ENCODE results near the gene IPO11.
"Not testable (repeated sequence)": the region's sequence is repeated elsewhere in the genome, so short reads cannot be mapped to it uniquely, and the experiment has no call there.

The IPO11 gene

GRCh38 chr5:62608529-62609511 is 196.3 kb downstream of the IPO11 start:
- DNase-seq = no peak

DNA sequence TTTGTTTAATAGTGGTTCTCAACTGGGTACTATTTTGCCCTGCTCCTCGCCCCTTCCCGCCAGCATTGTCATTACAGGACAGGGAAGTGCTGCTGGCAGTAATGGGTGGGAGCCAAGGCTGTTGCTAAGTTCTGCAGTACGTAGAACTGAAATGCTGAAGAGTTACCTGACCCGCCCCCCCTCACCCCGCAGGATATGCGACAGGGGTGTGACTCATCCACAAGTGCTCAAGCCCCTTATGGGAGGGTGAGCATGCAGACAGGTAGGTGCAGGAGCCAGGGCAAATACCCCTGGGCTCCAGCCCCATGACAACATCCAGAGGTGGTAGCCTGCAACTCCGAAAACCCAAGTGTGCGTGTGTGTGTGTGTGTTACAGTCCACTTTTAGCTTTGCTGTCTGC is 201.8 kb downstream of the IPO11 start:
- DNase-seq = peak; percentile 65

DNA sequence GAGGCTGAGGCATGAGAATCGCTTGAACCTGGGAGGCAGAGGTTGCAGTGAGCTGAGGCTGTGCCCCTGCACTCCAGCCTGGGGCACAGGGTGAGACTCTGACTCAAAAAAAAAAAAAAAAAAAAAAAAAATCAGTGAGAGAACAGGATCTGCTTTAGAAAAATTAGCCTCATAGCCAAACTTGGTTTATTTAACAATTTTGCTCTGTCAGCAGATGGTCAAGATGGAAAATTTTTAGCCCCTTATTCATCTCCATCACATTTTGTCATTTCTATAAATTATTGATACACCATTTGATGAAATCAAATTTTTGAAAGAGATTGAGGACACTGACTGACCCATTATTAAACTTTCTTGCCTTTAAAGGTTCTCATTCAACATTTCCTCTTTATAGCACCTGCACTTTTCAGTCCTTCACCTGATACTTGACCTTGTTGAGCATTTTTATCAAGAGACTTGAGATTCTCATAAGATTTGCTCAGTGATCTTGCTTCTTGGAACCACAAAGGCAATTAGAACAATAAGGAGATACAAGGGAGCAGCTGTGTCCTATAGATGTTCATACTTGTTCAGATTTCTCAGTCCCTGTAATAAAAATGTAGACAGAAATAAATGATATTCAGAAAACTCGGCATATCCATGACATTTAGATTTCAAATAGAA is 204.2 kb downstream of the IPO11 start:
- no peak for DNase-seq

DNA sequence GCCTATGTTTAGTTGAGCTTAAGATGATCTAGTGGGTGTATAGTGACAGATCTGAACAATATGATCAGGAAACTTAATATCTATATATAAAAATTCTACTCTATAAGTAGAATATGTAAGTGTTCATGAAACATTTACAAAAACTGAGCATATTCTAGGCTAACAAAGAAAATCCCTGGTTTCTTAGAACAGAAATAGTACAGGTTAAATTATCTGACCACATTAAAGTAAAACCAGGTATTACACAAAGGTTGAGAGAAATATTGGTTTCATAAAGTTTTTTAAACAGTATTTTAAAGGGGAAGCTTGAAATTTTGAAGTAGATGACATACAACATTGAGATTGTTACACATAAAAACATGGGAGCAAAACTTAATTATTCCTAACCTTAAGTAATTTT is 205.4 kb downstream of the IPO11 start:
- DNase-seq = no peak

DNA sequence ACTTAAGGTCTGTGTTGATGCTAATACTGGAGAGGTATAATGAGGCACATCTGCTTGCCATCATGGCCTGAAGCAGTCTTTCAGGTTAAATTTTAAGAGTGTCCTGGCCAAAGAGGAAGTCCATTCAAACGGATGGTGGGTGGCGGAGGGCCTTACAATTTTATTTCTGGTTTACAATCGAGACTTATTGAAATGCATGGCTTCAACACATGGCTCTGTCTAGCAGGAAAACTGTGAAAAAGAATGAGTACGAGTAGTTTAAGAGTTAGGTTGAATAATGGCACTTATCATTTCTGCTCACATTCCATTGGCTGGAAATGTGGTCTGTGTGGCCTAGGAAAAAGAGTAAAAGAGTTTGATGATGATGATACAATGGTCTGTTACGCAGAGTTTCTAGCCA is 208.2 kb downstream of the IPO11 start:
- DNase-seq = no peak

DNA sequence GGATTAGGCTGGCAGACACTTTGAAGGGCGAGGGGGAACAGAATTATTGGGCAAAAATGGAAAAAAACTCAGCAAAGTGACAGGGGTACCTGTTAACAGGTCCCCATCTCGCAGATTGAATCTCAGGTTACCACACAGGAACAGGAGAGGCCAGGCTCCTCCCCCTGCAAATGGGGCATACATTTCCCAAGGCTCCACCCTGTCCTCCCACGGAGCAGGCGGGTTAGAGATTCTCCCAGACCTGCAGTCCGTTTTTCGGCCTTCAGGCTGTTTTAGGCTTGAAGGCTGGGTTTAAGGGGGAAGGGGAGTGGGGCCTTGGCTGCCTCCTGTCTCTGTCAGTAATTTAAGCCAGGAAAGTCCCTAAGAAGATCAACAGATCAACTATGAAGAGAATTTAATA is 208.7 kb downstream of the IPO11 start:
- DNase-seq = peak; percentile 95

- DNase-seq = no peak
Observed at GRCh38 chr5:62623271-62623670, 210.7 kb downstream of the IPO11 start.

DNA sequence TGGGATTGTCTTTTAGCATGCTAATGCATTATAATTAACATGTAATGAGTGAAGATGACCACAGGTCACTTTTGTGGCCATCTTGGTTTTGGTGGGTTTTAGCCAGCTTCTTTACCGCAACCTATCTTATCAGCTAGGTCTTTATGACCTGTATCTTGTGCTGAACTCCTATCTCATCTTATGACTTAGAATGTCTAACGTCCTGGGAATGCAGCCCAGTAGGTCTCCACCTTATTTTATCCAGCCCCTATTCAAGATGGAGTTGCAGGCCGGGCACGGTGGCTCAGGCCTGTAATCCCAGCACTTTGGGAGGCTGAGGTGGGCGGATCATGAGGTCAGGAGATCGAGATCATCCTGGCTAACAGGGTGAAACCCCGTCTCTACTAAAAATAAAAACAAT is 211.9 kb downstream of the IPO11 start:
- not testable (repeated sequence) for DNase-seq

DNA sequence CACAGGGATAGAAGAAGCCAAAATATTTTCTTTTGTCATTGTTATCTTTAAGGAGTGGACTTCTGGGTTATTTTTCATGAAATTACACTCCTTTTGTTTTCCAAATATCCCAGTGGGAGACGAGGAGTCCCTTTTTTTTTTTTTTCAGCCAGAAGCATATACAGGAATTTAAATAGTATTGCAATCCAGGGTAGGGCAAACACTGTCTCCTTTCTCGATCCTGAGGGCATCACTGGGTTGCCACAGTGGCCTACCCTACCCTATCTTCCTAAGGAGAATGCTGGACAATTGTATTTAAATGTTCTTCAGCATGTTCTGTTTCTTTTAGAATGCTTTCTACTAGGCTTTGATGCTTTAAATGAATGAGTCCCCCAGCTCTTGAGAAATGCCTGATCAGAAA is 214.0 kb downstream of the IPO11 start:
- DNase-seq = no peak

- no peak for DNase-seq
Observed at GRCh38 chr5:62627121-62627520, 214.6 kb downstream of the IPO11 start.

DNA sequence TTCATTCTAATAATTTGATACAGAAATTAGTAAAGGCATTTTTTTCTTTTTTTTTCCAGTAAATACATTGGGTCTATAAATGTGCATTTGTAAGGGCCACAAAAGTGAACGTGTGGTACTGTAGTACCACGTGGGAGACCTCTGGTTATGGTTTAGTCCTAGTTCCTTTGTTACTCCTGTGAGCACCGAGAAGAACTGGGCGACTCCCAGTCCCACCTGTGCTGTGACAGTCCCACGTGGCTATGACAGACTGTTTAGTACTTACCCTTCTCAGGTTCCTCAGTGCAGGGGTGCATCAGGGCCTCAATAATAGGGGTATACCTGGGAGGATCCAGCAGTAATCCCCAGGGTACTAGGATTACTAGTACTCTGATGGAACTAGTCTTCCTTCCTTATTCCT is 215.3 kb downstream of the IPO11 start:
- no peak for DNase-seq

DNA sequence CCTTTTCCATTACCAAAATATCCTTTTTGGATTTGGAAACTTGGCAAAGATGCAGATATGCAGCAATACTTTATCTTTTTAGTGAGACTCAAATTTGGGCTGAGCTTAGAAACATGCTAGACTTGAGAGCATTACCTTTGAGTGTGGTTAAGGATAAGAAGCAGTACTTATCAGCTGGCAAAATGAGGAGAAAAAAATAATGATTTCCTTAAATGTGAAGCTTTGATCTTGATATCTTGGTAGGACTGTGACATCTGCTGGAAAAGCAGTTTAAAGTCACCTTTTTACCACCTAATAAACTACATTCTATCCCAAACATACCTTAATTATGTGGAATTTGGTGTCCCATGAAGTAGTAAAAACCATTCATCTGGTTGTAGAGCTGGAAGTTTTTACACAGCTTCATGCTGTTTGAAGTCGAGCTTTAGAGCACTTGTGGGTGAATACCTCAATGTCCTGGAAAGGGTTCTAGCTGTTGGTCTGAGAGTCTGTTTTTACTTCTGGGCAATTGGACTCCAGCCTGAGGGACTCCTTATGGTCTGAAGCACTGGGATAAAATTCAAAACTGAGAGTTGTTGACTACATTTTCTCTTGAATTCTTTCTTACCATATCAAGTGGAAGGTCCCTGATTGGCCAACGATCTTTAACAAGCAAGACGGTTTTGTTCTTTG is 219.5 kb downstream of the IPO11 start:
- DNase-seq = no peak

DNA sequence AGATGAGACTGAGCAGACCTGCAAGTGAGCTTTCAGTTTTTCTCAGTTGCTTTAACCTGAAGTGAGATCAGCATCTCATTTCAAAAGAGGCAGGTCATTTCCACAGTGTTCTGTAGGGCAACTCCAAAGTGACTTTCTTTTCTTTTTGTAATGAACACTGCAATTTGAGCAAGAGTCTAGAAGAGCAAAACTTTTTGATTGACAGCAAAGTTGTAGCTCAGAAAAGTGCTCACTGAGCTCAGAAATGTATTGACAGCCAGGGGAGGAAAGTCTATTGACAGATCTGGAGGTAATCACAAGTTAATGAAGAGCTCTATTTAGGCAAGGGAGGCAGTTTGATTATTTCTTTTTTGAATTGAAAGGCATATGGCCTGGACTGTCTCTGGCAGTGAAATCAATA is 220.7 kb downstream of the IPO11 start:
- no peak for DNase-seq

GRCh38 chr5:62640446-62640845 is 227.9 kb downstream of the IPO11 start:
- no peak for DNase-seq

DNA sequence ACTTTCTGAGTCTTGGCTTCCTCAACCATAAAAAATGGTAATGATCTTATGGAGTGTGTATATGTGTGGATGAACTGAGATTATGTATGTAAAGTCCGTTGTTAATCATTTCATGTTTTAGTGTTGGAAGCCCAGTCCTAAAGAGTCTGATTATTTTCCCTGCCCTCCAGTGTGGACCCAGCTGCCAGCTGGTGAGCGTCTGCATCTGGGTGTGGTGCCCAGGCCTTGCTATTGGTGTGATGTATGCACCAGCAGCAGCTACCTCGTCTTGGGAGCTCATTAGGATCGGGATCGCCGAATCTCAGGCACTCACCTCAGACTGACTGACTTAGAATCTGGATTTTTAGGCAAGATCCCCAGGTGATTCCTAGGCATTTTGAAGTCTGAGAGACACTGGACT is 229.9 kb downstream of the IPO11 start:
- DNase-seq = no peak

DNA sequence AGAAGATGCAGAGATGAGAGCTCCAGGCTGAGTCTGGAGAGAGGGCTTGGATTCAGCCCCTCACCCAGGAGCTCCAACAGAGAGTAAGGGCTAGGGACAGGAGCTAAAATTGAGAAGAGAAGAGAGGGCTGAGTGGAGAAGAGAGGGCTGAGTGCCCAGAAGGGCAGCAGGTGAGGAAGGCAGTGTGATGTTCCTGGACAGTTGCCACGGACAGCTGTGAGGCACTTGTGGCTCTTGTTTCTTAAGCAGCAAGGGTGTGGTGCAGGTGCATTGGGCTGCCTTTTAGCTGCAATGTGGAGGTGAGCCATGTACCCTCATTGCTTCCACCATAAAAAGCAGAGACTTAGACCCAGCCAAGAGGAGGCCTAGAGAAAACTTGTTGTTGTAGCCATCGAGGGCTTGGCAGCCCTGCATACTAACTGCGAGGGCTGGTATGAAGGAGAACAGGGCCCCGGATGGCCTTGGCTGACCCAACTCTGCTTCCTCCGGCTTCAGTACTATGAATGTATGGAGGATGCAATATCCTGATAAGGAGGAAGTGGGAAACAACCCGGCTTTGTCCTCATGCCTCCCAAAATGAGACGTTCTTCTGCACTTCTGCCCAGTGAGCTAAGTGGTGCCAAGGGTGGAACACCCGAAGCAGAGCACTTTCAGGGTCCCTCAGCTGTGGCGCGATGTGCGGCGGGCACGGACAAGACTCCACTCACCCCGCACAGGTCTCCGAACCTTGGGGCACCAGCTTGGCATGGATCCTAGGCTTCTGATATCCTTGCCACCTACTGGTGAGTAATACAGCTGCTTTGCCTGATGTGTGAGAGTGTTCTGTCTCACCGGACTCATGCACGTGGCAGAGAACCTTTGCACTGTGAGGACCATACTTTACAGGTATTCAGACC is 231.2 kb downstream of the IPO11 start:
- no peak for DNase-seq

GRCh38 chr5:62645223-62645622 is 232.7 kb downstream of the IPO11 start:
- DNase-seq = no peak

DNA sequence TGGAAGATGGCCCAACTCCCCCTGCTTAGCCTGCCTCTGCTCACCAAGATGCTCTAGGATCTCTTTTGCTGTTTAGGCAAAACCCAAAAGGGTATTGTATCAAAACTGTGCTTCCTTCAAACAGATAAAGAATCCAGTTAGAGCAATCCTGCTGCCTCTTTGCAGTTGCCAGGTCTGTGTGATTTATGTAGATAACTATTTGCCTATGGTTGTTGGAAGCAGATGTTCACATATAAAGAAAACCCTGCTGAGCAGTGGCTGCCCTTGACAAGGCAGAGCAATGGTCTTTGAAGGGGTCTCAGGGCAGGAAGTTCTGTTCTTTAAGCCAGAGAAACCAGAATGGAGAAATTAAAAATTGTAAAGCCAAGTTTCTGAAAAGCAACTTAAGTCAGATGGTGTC is 234.7 kb downstream of the IPO11 start:
- no peak for DNase-seq

GRCh38 chr5:62649025-62649424 is 236.5 kb downstream of the IPO11 start:
- DNase-seq = no peak

- peak; percentile 82 for DNase-seq
Observed at GRCh38 chr5:62649476-62650113, 237.0 kb downstream of the IPO11 start.

GRCh38 chr5:62650197-62650596 is 237.6 kb downstream of the IPO11 start:
- DNase-seq = peak; percentile 79

DNA sequence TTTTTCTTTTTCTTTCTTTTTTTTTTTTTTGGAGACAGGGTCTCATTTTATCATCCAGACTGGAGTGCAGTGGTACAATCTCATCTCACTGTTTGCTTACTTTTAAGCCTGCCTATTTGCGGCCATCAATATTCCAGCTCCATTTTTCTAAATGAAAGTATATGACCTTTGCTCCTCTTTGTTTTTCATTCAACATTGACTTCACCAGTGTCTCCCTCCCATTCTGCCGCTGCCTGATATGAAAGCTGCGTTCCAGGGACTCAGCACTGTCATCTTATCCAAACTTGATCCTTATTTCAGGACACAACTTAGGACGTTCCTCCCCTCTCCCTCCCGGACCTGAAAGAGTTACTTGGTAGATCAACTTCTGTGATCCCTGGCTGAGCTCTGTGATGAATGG is 239.7 kb downstream of the IPO11 start:
- no peak for DNase-seq
